Embryonic facial prominence (tissue), 1 donor: ENCODE measurements around the gene TNFRSF18.

ENCODE experiments used
- DNase-seq: peaks from one replicate; pipeline ENCODE4 v3.0.0-alpha.2; 2016; ENCODE audit errors: extremely low spot score

TNFRSF18 gene

GRCh38 chr1:1240822-1241587, 34.6 kb upstream of the TNFRSF18 start:
- DNase-seq = no peak

GRCh38 chr1:1240348-1240732, 33.9 kb upstream of the TNFRSF18 start:
- no peak for DNase-seq

GRCh38 chr1:1239614-1240347, 33.4 kb upstream of the TNFRSF18 start:
- DNase-seq = no peak

GRCh38 chr1:1239227-1239613, 32.8 kb upstream of the TNFRSF18 start:
- DNase-seq = no peak

- DNase-seq = no peak
Observed at GRCh38 chr1:1238702-1239178, 32.3 kb upstream of the TNFRSF18 start.

- no peak for DNase-seq
Observed at GRCh38 chr1:1237874-1238701, 31.7 kb upstream of the TNFRSF18 start.

GRCh38 chr1:1236945-1237873, 30.8 kb upstream of the TNFRSF18 start:
- no peak for DNase-seq

GRCh38 chr1:1236176-1236763, 29.9 kb upstream of the TNFRSF18 start:
- DNase-seq = no peak

GRCh38 chr1:1235016-1235744, 28.8 kb upstream of the TNFRSF18 start:
- DNase-seq = no peak

- DNase-seq = no peak
Observed at GRCh38 chr1:1234180-1234808, 27.9 kb upstream of the TNFRSF18 start.

- DNase-seq = no peak
Observed at GRCh38 chr1:1233567-1233892, 27.1 kb upstream of the TNFRSF18 start.

GRCh38 chr1:1232796-1233566, 26.6 kb upstream of the TNFRSF18 start:
- DNase-seq = no peak

- no peak for DNase-seq
Observed at GRCh38 chr1:1232208-1232795, 25.9 kb upstream of the TNFRSF18 start, which contains the start of gene B3GALT6. TSS of gene B3GALT6 (plus strand) at chr1:1232237. CDS start at chr1:1232279, 42 bp downstream.

GRCh38 chr1:1231400-1232207, 25.2 kb upstream of the TNFRSF18 start, which contains the start of gene SDF4:
TSS of gene SDF4 (minus strand) at chr1:1232001. CDS start at chr1:1228772, 3,229 bp downstream.
- peak; percentile 95 for DNase-seq

- DNase-seq = no peak
Observed at GRCh38 chr1:1230656-1231399, 24.4 kb upstream of the TNFRSF18 start.

GRCh38 chr1:1229770-1230169, 23.4 kb upstream of the TNFRSF18 start:
- no peak for DNase-seq
